HepG2 (cell line): ENCODE results near the gene ZNF341. TPM values are rescaled to one million over a fixed set of nuclear protein-coding genes. Genes with fewer than 3 reads are reported as not detected.

ENCODE experiments used
- ATAC-seq: fragments of 200-7000 bp; cut with Tn5 transposase; 3 replicates; pipeline ENCODE4 v1.9.1; 2020; ENCODE audit warnings: mild to moderate bottlenecking, moderate library complexity
- BruUV-seq: library from RNA; stranded (reverse); fragments of 400-500 nt; replicated peaks from 2 replicates; lab custom pipeline; 2021; lab: Mats Ljungman, UMichigan
- CTCF ChIA-PET: fragments of 300-600 bp; formaldehyde crosslinking; extraction: SDS; loops from one replicate; lab custom pipeline; 2021; ENCODE audit warnings: low total read pairs, inconsistent platforms, low intra/inter-chr PET ratio; lab: Yijun Ruan, JAX
- POLR2A ChIA-PET: fragments of 350-600 bp; sonication (Branson Sonifier 250); formaldehyde crosslinking; loops from one replicate; lab custom pipeline; 2020; ENCODE audit warnings: antibody characterized with exemption, inconsistent platforms; lab: Yijun Ruan, JAX
- DNase-seq: peaks from one replicate; pipeline ENCODE4 v3.0.0-alpha.2; 2015; ENCODE audit warnings: low spot score
- FAIRE-seq: peaks from 3 replicates; lab custom pipeline; 2011; peaks lifted over from hg19 to GRCh38; lab: Jason Lieb, UNC
- H2AFZ ChIP-seq: one replicate; pipeline ENCODE4 v1.6.1; 2011; ENCODE audit warnings: low read length, inconsistent platforms
- H3K27ac ChIP-seq: fragments of 300-600 bp; 3 replicates; pipeline ENCODE4 v1.8.0; 2011; ENCODE audit warnings: mixed run types, mild to moderate bottlenecking, mixed read lengths, low read length, inconsistent platforms; ENCODE audit not compliant: insufficient read depth; ENCODE audit errors: extremely low read length
- H3K27me3 ChIP-seq, 2 experiments: fragments of 200-600 bp in 1 of 2; 2 replicates in 1 of 2; 3 replicates in 1 of 2; pipeline versions ENCODE4 v1.6.0 to v1.8.0; 2011; ENCODE audit warnings: low read length in 2 of 2, mild to moderate bottlenecking in 2 of 2, moderate library complexity in 2 of 2, inconsistent platforms in 1 of 2; ENCODE audit not compliant: insufficient read depth in 2 of 2, control insufficient read depth in 1 of 2
- H3K36me3 ChIP-seq, 2 experiments: fragments of 200-600 bp in 1 of 2; replicated peaks in 1 of 2; 2 replicates in 1 of 2; 3 replicates in 1 of 2; pipeline versions ENCODE4 v1.5.1 to v1.8.0; 2011; ENCODE audit warnings: low read length in 2 of 2, inconsistent platforms in 1 of 2; ENCODE audit not compliant: insufficient read depth in 2 of 2, control insufficient read depth in 1 of 2
- H3K4me1 ChIP-seq: 2 replicates; pipeline ENCODE4 v1.5.1; 2012; ENCODE audit warnings: low read length, inconsistent platforms; ENCODE audit not compliant: insufficient read depth
- H3K4me2 ChIP-seq: 2 replicates; pipeline ENCODE4 v1.6.0; 2011; ENCODE audit warnings: low read depth, low read length, inconsistent platforms
- H3K4me3 ChIP-seq, 3 experiments: fragments of 200-600 bp in 1 of 3; sonication (generic), shearing (Covaris generic) in 1 of 3; replicated peaks in 1 of 3; 2 replicates each; pipeline ENCODE4 v1.5.1; 2011 to 2016; ENCODE audit warnings: low read length in 3 of 3, inconsistent platforms in 2 of 3, low read depth in 2 of 3, mild to moderate bottlenecking in 2 of 3, control low read depth in 1 of 3, mixed read lengths in 1 of 3; ENCODE audit not compliant: insufficient read depth in 1 of 3
- H3K79me2 ChIP-seq: one replicate; pipeline ENCODE4 v1.6.1; 2011; ENCODE audit warnings: low read length, inconsistent platforms; ENCODE audit not compliant: insufficient read depth
- H3K9ac ChIP-seq: 2 replicates; pipeline ENCODE4 v1.6.0; 2011; ENCODE audit warnings: mild to moderate bottlenecking, low read depth, low read length, inconsistent platforms; ENCODE audit not compliant: insufficient read depth
- H3K9me3 ChIP-seq: 2 replicates; pipeline ENCODE4 v1.5.1; 2012; ENCODE audit warnings: mild to moderate bottlenecking, low read length
- H4K20me1 ChIP-seq: 2 replicates; pipeline ENCODE4 v1.6.0; 2011; ENCODE audit warnings: inconsistent platforms, mild to moderate bottlenecking, low read length, moderate library complexity; ENCODE audit not compliant: insufficient read depth
- ARID5B ChIP-seq: IDR thresholded peaks from 2 replicates; pipeline ENCODE4 v1.4.0; 2020; ENCODE audit warnings: mild to moderate bottlenecking, missing genetic modification reagents
- ERF ChIP-seq: IDR thresholded peaks from 2 replicates; pipeline ENCODE4 v1.6.1; 2018; ENCODE audit warnings: missing biosample characterization, missing genetic modification reagents
- FOSL1 ChIP-seq: sonication (generic); formaldehyde crosslinking; IDR thresholded peaks from 2 replicates; pipeline ENCODE4 v1.9.0; 2021; ENCODE audit warnings: missing genetic modification reagents, borderline replicate concordance
- MAX ChIP-seq: IDR thresholded peaks from 2 replicates; pipeline ENCODE4 v1.6.1; 2012; ENCODE audit warnings: inconsistent platforms
- MLX ChIP-seq: IDR thresholded peaks from 2 replicates; pipeline ENCODE4 v1.6.1; 2016
- NFIC ChIP-seq: IDR thresholded peaks from 2 replicates; pipeline ENCODE4 v1.6.1; 2012; ENCODE audit warnings: mild to moderate bottlenecking, low read length, inconsistent platforms
- NR2F2 ChIP-seq: IDR thresholded peaks from 2 replicates; pipeline ENCODE4 v1.6.1; 2012; ENCODE audit warnings: low read depth, inconsistent platforms, borderline replicate concordance
- NR2F6 ChIP-seq, 2 experiments: IDR thresholded peaks; 2 replicates each; pipeline ENCODE4 v1.6.1; 2016; ENCODE audit warnings: antibody characterized with exemption in 1 of 2, mild to moderate bottlenecking in 1 of 2
- PAXIP1 ChIP-seq: sonication (generic); formaldehyde crosslinking; conservative IDR thresholded peaks from 2 replicates; pipeline ENCODE4 v1.4.0; 2020; ENCODE audit warnings: mild to moderate bottlenecking, missing genetic modification reagents, moderate library complexity
- PPARG ChIP-seq: conservative IDR thresholded peaks from 2 replicates; pipeline ENCODE4 v1.6.1; 2016; ENCODE audit warnings: missing biosample characterization, missing genetic modification reagents
- SATB2 ChIP-seq: sonication (generic); formaldehyde crosslinking; IDR thresholded peaks from 2 replicates; pipeline ENCODE4 v1.5.0; 2020; ENCODE audit warnings: missing genetic modification reagents
- THAP11 ChIP-seq: IDR thresholded peaks from 2 replicates; pipeline ENCODE4 v1.6.1; 2016; ENCODE audit warnings: missing biosample characterization, missing genetic modification reagents
- ZC3H13 ChIP-seq: sonication (generic); formaldehyde crosslinking; IDR thresholded peaks from 2 replicates; pipeline ENCODE4 v1.8.1; 2023; ENCODE audit warnings: mild to moderate bottlenecking, missing genetic modification reagents, moderate library complexity
- ZNF563 ChIP-seq: sonication (generic); formaldehyde crosslinking; IDR thresholded peaks from 2 replicates; pipeline ENCODE4 v1.8.0; 2022; ENCODE audit warnings: mild to moderate bottlenecking, moderate library complexity, missing genetic modification reagents
- ZNF720 ChIP-seq: sonication (generic); formaldehyde crosslinking; IDR thresholded peaks from 2 replicates; pipeline ENCODE4 v1.4.0; 2020; ENCODE audit warnings: missing genetic modification reagents
- WGBS: methylation state at CpG from one replicate; pipeline ENCODE4 v1.1.6; 2017; ENCODE audit warnings: low lambda C conversion rate; 5-methylcytosine and 5-hydroxymethylcytosine counted together
- in situ Hi-C: cut with HindIII; loops from 2 replicates; pipeline ENCODE4 v1.10.0; 2017; ENCODE audit warnings: low pct_unique_long_range_greater_than_20kb; ENCODE audit not compliant: extremely low pct_ligation_motif_present
- intact Hi-C: fragments of 100-400 bp; cut with micrococcal nuclease; formaldehyde crosslinking; loops from one replicate; pipeline ENCODE4 v1.10.0; 2022; ENCODE audit not compliant: unreplicated experiment
- polyA plus RNA-seq, 8 experiments: library from polyadenylated mRNA; depleted of rRNA in 3 of 8; stranded (reverse) in 7 of 8; unstranded in 1 of 8; fragments of >200 nt; fragmentation: Illumina TruSeq in 4 of 8; extraction: Trizol in 4 of 8; gene quantifications; 2 replicates each; pipeline versions ENCODE4 v1.2.1 to v1.2.3, GENCODE V29; 2011 to 2016; ENCODE audit warnings: low read depth in 4 of 8, missing spikeins in 1 of 8, mixed read lengths in 1 of 8; ENCODE audit not compliant: insufficient read depth in 1 of 8
- total RNA-seq, 5 experiments: library from RNA; depleted of rRNA; stranded (reverse); fragments of >200 nt; fragmentation: Illumina TruSeq; extraction: Trizol; gene quantifications; 2 replicates each; pipeline ENCODE4 v1.2.3, GENCODE V29; 2016; ENCODE audit warnings: low read depth in 1 of 5

The ZNF341 gene
- total and polyA plus RNA-seq, 2 of the 13 experiments (the other 11 are each of a cell fraction or from before 2014, with no cell fraction given): 1.1 to 2.2 TPM

GRCh38 chr20:33689973-33690372, 41.8 kb upstream of the ZNF341 start:
- CTCF ChIA-PET: no interaction called here
- H3K9me3 ChIP-seq: no peaks in the 10 kb centered on the region
- H3K9ac ChIP-seq: no peak overlapping the region
- intact Hi-C loops (loop anchor here (5.0 kb wide), 1 partner anchor 122 kb away; the partner anchor contains the start of gene CHMP4B), in situ Hi-C loops (no loop called here)
- no peak overlapping the region for H3K4me3 ChIP-seq
- no peaks in the 10 kb centered on the region for H4K20me1 ChIP-seq
- H3K27ac ChIP-seq: no peak overlapping the region
- peak; percentile 50 for DNase-seq
- no peak for ATAC-seq
- no peaks in the 10 kb centered on the region for H3K36me3 ChIP-seq
- peaks cover 79% of the 10 kb centered on the region for H3K4me1 ChIP-seq
- H2AFZ ChIP-seq: no peak overlapping the region
- H3K27me3 ChIP-seq: no peaks in the 10 kb centered on the region
- no TSS peak for BruUV-seq
- H3K79me2 ChIP-seq: peaks cover 6% of the 10 kb centered on the region
- WGBS: 15% methylated on average over 4 of the region's 4 CpGs
- H3K4me2 ChIP-seq: peak overlapping the region; percentile 22; the same call in 1 of the 2 replicates
- FAIRE-seq: peak; percentile 18
- POLR2A ChIA-PET: interaction anchor here (1.0 kb wide), 1 partner anchor 17 kb away, joined by 3 read pairs; no protein-coding TSS in a partner anchor
- TF ChIP-seq NFIC (0 out of 2 replicates have a peak, but pooled peaks have one; percentile 58), MLX (CRISPR knock-in tag) (peak; percentile 16; the same call in 1 of the 2 replicates), MAX (0 out of 2 replicates have a peak, but pooled peaks have one; percentile 14), NR2F6 (IDR thresholded peaks at IDR 0.05) (0 out of 2 replicates have a peak, but pooled peaks have one; percentile 26), NR2F6 (CRISPR knock-in tag; IDR thresholded peaks at IDR 0.05) (no peak), SATB2 (no peak), NR2F2 (0 out of 2 replicates have a peak, but pooled peaks have one; percentile 19), PAXIP1 (CRISPR knock-in tag) (peak; percentile 41), ARID5B (CRISPR knock-in tag) (peak; percentile 46), FOSL1 (CRISPR knock-in tag) (peak; percentile 60; the same call in 1 of the 2 replicates), ZNF563 (CRISPR knock-in tag) (no peak), ERF (CRISPR knock-in tag) (peak; percentile 34; the same call in 1 of the 2 replicates), ZC3H13 (no peak), THAP11 (CRISPR knock-in tag) (0 out of 2 replicates have a peak, but pooled peaks have one; percentile 8), PPARG (CRISPR knock-in tag) (peak; percentile 90), ZNF720 (CRISPR knock-in tag) (no peak)
